ENCODE results near the gene MT1M.
"Not testable (repeated sequence)": the region's sequence is repeated elsewhere in the genome, so short reads cannot be mapped to it uniquely, and the experiment has no call there.

The MT1M gene

GRCh38 chr16:56608876-56609462 is 23.5 kb upstream of the MT1M start:
- no peak for DNase-seq (ENCODE audit: low spot score)

- DNase-seq (ENCODE audit: low spot score): no peak
These were observed 23.0 kb upstream of the MT1M start for GRCh38 chr16:56609463-56609921.

GRCh38 chr16:56610017-56610608 is 22.3 kb upstream of the MT1M start:
- no peak for DNase-seq (ENCODE audit: low spot score)

GRCh38 chr16:56610609-56611111 is 21.8 kb upstream of the MT1M start:
- DNase-seq (ENCODE audit: low spot score): no peak

- no peak for DNase-seq (ENCODE audit: low spot score)
These were observed 21.1 kb upstream of the MT1M start for GRCh38 chr16:56611281-56611833.

GRCh38 chr16:56613706-56614105 is 18.8 kb upstream of the MT1M start:
- DNase-seq (ENCODE audit: low spot score): no peak

- DNase-seq (ENCODE audit: low spot score): no peak
These were observed 17.9 kb upstream of the MT1M start for GRCh38 chr16:56614549-56614991.

GRCh38 chr16:56615353-56615752 is 17.1 kb upstream of the MT1M start:
- DNase-seq (ENCODE audit: low spot score): no peak

GRCh38 chr16:56616608-56617211 is 15.7 kb upstream of the MT1M start:
- no peak for DNase-seq (ENCODE audit: low spot score)

- no peak for DNase-seq (ENCODE audit: low spot score)
These were observed 15.0 kb upstream of the MT1M start for GRCh38 chr16:56617212-56618085.

- no peak for DNase-seq (ENCODE audit: low spot score)
These were observed 14.3 kb upstream of the MT1M start for GRCh38 chr16:56618138-56618537.

GRCh38 chr16:56620339-56620897 is 12.0 kb upstream of the MT1M start:
- DNase-seq (ENCODE audit: low spot score): no peak

- not testable (repeated sequence) for DNase-seq (ENCODE audit: low spot score)
These were observed 10.6 kb upstream of the MT1M start for GRCh38 chr16:56621665-56622445.

GRCh38 chr16:56623184-56623583 is 9.3 kb upstream of the MT1M start:
- DNase-seq (ENCODE audit: low spot score): not testable (repeated sequence)

- no peak for DNase-seq (ENCODE audit: low spot score)
These were observed 8.8 kb upstream of the MT1M start for GRCh38 chr16:56623637-56624036.

GRCh38 chr16:56625140-56625942 is 7.1 kb upstream of the MT1M start, which contains the start of gene MT1E:
Gene MT1E, plus strand, starts transcription at chr16:56625781. Its CDS starts 71 bp downstream, at chr16:56625852.
- DNase-seq (ENCODE audit: low spot score): peak; percentile 73

GRCh38 chr16:56625943-56626654 is 6.4 kb upstream of the MT1M start:
- DNase-seq (ENCODE audit: low spot score): no peak

- no peak for DNase-seq (ENCODE audit: low spot score)
These were observed 5.8 kb upstream of the MT1M start for GRCh38 chr16:56626685-56627084.

Data from putamen (tissue), 1 donor.